ENCODE measurements around the gene SEMA4C. TPM values are rescaled to one million over a fixed set of nuclear protein-coding genes. Genes with fewer than 3 reads are reported as not detected.

The SEMA4C gene
- polyA plus RNA-seq, 3 donors, result 0.08 to 5.7 (median 0.21) TPM

DNA sequence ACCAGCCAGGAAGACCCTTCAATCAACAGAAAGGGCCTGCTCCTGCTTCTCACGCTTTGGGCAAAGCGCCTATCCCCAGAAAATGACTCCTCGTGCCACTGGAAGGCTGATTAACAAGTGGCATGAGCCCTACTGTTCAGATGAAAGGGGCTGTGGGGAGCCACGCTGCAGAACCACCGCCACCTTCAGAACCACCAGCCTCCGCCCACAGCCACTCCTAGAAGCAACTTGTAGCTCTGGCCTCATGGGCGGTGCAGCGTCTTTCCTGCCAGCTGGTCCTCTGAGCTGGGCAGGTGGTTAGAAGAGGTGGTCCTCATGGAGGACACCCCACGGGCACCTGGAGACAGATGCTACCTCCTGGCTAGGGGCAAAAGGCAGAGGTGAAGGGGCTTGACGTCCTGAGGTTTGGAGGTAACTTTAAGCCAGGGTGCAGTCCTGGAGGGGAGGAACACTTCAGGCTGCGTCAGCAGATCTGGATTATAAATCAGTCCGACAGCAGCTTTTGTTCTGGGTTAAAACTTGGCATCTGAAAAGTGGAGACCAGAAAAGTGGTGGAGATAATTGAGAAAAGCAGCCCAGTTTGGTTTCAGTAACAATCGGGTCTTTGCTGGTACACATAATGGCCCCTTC lies 861 bp upstream of the SEMA4C start:
- intact Hi-C loops (cut with micrococcal nuclease), result no loop called here
- Mint-ChIP-seq H3K27ac (peak overlapping the region in 1 of 7 donors; percentile 35), H3K36me3 (peaks cover 2 to 8% of the 10 kb centered on the region in 2 donors), H3K27me3 (ENCODE audit: low read depth in 3 of 3) (peaks cover 68 to 97% (median 70%) of the 10 kb centered on the region in 3 donors), H3K4me3 (peak overlapping the region; percentile 68 to 80), H3K9me3 (peaks cover 0 to 18% (median 2%) of the 10 kb centered on the region in 7 donors), H3K4me1 (peaks cover 55% of the 10 kb centered on the region)
- DNase-seq, result no peak
- no peak overlapping the region for H3K27ac ChIP-seq (ENCODE audit: low read depth in 1 of 2, low read length in 2 of 2)
- H3K9me3 ChIP-seq (replicated peaks in 1 of 2; ENCODE audit: control insufficient read depth in 1 of 2, insufficient read depth in 1 of 2, low read length in 2 of 2), result peaks cover 0 to 10% of the 10 kb centered on the region in 2 donors
- peaks cover 7% of the 10 kb centered on the region for H4K20me1 ChIP-seq (ENCODE audit: insufficient read depth, low read length)
- H3K36me3 ChIP-seq (replicated peaks in 1 of 2; ENCODE audit: control insufficient read depth in 1 of 2, insufficient read depth in 2 of 2, low read length in 2 of 2), result no peaks in the 10 kb centered on the region
- H3K4me2 ChIP-seq (replicated peaks; ENCODE audit: extremely low read depth, low read length, poor library complexity, severe bottlenecking), result peak overlapping the region; percentile 84
- no peak overlapping the region for H3K4me3 ChIP-seq (replicated peaks in 1 of 3; ENCODE audit: low read depth in 2 of 3, low read length in 3 of 3)
- TF ChIP-seq, protein P1, sequence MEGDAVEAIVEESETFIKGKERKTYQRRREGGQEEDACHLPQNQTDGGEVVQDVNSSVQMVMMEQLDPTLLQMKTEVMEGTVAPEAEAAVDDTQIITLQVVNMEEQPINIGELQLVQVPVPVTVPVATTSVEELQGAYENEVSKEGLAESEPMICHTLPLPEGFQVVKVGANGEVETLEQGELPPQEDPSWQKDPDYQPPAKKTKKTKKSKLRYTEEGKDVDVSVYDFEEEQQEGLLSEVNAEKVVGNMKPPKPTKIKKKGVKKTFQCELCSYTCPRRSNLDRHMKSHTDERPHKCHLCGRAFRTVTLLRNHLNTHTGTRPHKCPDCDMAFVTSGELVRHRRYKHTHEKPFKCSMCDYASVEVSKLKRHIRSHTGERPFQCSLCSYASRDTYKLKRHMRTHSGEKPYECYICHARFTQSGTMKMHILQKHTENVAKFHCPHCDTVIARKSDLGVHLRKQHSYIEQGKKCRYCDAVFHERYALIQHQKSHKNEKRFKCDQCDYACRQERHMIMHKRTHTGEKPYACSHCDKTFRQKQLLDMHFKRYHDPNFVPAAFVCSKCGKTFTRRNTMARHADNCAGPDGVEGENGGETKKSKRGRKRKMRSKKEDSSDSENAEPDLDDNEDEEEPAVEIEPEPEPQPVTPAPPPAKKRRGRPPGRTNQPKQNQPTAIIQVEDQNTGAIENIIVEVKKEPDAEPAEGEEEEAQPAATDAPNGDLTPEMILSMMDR (IDR thresholded peaks at IDR 0.05), result no peak
- H2AFZ ChIP-seq (ENCODE audit: insufficient read depth, low read depth, low read length, poor library complexity, severe bottlenecking), result peak overlapping the region; percentile 35
- H3K79me2 ChIP-seq (ENCODE audit: insufficient read depth, low read length), result no peaks in the 10 kb centered on the region
- peaks cover 58 to 73% of the 10 kb centered on the region in 2 donors for H3K4me1 ChIP-seq (ENCODE audit: control insufficient read depth in 1 of 2, insufficient read depth in 2 of 2, low read length in 2 of 2)
- H3K9ac ChIP-seq (ENCODE audit: insufficient read depth, low read length, poor library complexity, severe bottlenecking), result no peak overlapping the region
- WGBS (ENCODE audit: insufficient coverage), result 8% methylated on average over 7 of the region's 13 CpGs
- peaks cover 26 to 84% of the 10 kb centered on the region in 2 donors for H3K27me3 ChIP-seq (ENCODE audit: control insufficient read depth in 2 of 2, insufficient read depth in 2 of 2, low read length in 2 of 2)

DNA sequence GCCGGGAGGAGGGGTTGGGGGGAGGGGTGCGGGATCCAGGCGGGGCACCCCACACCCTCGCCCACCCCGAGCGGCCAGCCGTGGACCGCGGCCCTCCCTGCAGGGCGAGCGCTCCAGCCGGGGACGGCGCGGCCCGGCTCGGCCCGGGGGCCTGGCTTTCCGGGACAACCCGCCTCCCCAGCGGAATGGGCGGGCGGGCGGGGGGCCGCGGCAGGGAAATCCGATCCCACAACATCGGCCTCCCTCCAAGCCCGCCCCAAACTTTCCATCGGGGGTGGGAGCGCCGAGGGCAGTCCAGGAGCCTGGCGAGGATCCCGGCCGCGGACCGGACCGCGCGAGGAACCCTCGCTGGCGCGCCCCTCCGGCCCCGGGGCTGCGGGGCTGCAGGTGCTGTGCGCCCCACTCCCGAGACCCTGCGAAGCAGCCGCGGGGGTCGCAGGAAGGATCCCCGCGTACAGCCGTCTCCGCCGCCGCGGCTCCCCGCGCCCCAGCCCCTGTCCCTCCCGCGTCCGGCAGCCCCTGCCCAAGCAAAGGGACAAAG lies 529 bp downstream of the SEMA4C start:
- Mint-ChIP-seq H3K27ac (no peak overlapping the region), H3K27me3 (ENCODE audit: low read depth in 3 of 3) (peaks cover 63 to 96% (median 64%) of the 10 kb centered on the region in 3 donors), H3K9me3 (peaks cover 0 to 18% (median 2%) of the 10 kb centered on the region in 7 donors), H3K4me3 (peak overlapping the region; percentile 21 to 37), H3K4me1 (peaks cover 48% of the 10 kb centered on the region), H3K36me3 (peaks cover 11 to 15% of the 10 kb centered on the region in 2 donors)
- Histone ChIP-seq H3K79me2 (ENCODE audit: insufficient read depth, low read length) (no peaks in the 10 kb centered on the region), H3K4me3 (replicated peaks in 1 of 3; ENCODE audit: low read depth in 2 of 3, low read length in 3 of 3) (peak overlapping the region; percentile 44 to 78 (median 50)), H3K4me2 (replicated peaks; ENCODE audit: extremely low read depth, low read length, poor library complexity, severe bottlenecking) (peak overlapping the region; percentile 84), H3K9me3 (replicated peaks in 1 of 2; ENCODE audit: control insufficient read depth in 1 of 2, insufficient read depth in 1 of 2, low read length in 2 of 2) (peaks cover 0 to 10% of the 10 kb centered on the region in 2 donors), H2AFZ (ENCODE audit: insufficient read depth, low read depth, low read length, poor library complexity, severe bottlenecking) (peak overlapping the region; percentile 77), H3K27ac (ENCODE audit: low read depth in 1 of 2, low read length in 2 of 2) (no peak overlapping the region), H4K20me1 (ENCODE audit: insufficient read depth, low read length) (peaks cover 14% of the 10 kb centered on the region), H3K36me3 (replicated peaks in 1 of 2; ENCODE audit: control insufficient read depth in 1 of 2, insufficient read depth in 2 of 2, low read length in 2 of 2) (no peaks in the 10 kb centered on the region), H3K9ac (ENCODE audit: insufficient read depth, low read length, poor library complexity, severe bottlenecking) (peak overlapping the region; percentile 66), H3K4me1 (ENCODE audit: control insufficient read depth in 1 of 2, insufficient read depth in 2 of 2, low read length in 2 of 2) (peaks cover 50 to 67% of the 10 kb centered on the region in 2 donors), H3K27me3 (ENCODE audit: control insufficient read depth in 2 of 2, insufficient read depth in 2 of 2, low read length in 2 of 2) (peaks cover 26 to 84% of the 10 kb centered on the region in 2 donors)
- TF ChIP-seq, protein P1 (IDR thresholded peaks at IDR 0.05), result peak; percentile 34
- WGBS (ENCODE audit: insufficient coverage), result under 1% methylated on average over 37 of the region's 64 CpGs
- intact Hi-C loops (cut with micrococcal nuclease), result no loop called here
- no peak for DNase-seq

Measured in CD14-positive monocyte (primary cell).